ENCODE measurements around the gene FOXO3.

Gene FOXO3

DNA sequence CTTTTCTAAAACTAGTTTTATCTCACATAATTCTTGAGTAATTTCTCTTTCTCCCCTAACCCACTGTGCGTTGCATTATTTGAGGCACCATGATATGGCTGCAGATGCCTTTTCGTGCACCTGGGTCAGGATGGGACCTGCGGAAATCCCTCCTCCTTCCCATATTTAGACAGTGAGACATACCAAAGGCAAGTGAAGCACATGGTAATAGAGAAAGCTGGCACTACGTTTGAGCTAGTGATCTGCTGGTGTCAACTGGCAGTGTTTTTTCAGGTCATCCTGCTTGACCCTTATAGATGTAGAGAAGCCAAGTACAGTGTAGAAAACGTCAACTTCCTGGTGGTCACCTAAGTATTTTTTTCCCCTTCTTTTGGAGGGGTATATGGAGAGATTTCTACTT is 71.7 kb downstream of the FOXO3 start:
- Histone ChIP-seq H3K9ac (ENCODE audit: low read length in 2 of 2) (no peak overlapping the region), H3K4me1 (ENCODE audit: control insufficient read depth, insufficient read depth, low read length) (peaks cover 23% of the 10 kb centered on the region), H3K27me3 (ENCODE audit: control insufficient read depth in 1 of 2, insufficient read depth in 2 of 2, low read length in 2 of 2) (no peaks in the 10 kb centered on the region), H3K27ac (ENCODE audit: low read length) (no peak overlapping the region), H3K4me3 (ENCODE audit: low read length in 2 of 2) (no peak overlapping the region), H3K9me3 (ENCODE audit: control insufficient read depth in 2 of 2, low read length in 2 of 2) (no peaks in the 10 kb centered on the region), H3K36me3 (ENCODE audit: control insufficient read depth in 2 of 2, insufficient read depth in 2 of 2, low read length in 2 of 2) (no peaks in the 10 kb centered on the region)

DNA sequence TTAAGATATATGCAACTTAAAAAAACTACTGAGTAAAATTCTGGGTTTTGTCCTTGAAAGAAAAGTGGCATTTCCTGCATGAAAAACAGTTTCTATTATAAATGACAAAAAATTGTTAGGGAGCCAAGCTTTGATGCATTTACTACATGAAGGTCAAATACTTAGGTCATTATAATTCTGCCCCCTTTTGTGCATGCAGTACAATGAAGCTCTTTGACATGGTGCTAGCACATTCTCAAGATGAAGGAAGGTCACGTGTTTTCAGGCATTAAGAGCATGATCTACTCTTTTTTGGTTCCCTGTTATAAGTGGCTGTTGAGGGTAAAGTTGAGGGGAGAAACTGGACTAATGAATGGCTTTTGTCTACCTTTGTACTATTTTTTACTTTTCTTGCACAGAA is 72.7 kb downstream of the FOXO3 start:
- H3K9ac ChIP-seq (ENCODE audit: low read length in 2 of 2), result no peak overlapping the region
- H3K9me3 ChIP-seq (ENCODE audit: control insufficient read depth in 2 of 2, low read length in 2 of 2), result no peaks in the 10 kb centered on the region
- H3K27me3 ChIP-seq (ENCODE audit: control insufficient read depth in 1 of 2, insufficient read depth in 2 of 2, low read length in 2 of 2), result no peaks in the 10 kb centered on the region
- no peak overlapping the region for H3K4me3 ChIP-seq (ENCODE audit: low read length in 2 of 2)
- peaks cover 23% of the 10 kb centered on the region for H3K4me1 ChIP-seq (ENCODE audit: control insufficient read depth, insufficient read depth, low read length)
- no peak overlapping the region for H3K27ac ChIP-seq (ENCODE audit: low read length)
- no peaks in the 10 kb centered on the region for H3K36me3 ChIP-seq (ENCODE audit: control insufficient read depth in 2 of 2, insufficient read depth in 2 of 2, low read length in 2 of 2)

DNA sequence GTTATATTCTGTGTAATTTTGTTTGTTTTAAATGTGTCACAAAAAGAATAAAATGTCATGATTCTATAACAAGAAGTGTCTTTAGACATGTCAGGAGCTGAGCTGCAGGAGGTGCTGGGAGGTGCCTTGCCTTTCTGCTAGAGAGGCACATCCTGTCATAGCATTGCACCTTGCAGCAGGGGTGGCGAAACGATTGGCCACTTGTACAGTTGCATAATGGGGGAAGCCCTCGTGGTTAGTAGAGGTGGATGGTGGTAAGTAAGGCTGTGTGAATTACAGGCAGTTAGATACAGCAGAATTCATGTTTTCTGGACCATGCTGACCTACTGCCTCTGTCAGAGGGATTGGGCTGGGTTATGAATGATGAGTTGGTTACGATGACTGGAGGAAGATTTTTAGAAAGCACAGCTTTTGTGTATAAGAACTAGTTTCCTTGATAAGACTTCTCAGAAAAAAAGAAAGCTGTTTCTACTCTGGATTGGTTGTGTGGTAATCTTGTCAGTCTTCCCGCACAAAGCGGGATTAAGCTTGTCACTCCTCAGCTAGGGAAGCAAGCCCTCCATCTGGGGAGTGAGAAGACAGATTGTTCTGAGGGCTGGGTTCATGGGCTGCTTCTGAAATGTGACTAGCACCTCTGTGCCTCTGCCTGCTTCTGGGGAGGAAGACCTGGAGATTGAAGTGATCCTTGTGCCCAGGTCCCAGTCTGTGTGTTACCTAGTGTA is 74.9 kb downstream of the FOXO3 start:
- Histone ChIP-seq H3K27me3 (ENCODE audit: control insufficient read depth in 1 of 2, insufficient read depth in 2 of 2, low read length in 2 of 2) (no peaks in the 10 kb centered on the region), H3K4me3 (ENCODE audit: low read length in 2 of 2) (no peak overlapping the region), H3K27ac (ENCODE audit: low read length) (no peak overlapping the region), H3K4me1 (ENCODE audit: control insufficient read depth, insufficient read depth, low read length) (peaks cover 23% of the 10 kb centered on the region), H3K9ac (ENCODE audit: low read length in 2 of 2) (no peak overlapping the region), H3K36me3 (ENCODE audit: control insufficient read depth in 2 of 2, insufficient read depth in 2 of 2, low read length in 2 of 2) (no peaks in the 10 kb centered on the region), H3K9me3 (ENCODE audit: control insufficient read depth in 2 of 2, low read length in 2 of 2) (no peaks in the 10 kb centered on the region)

DNA sequence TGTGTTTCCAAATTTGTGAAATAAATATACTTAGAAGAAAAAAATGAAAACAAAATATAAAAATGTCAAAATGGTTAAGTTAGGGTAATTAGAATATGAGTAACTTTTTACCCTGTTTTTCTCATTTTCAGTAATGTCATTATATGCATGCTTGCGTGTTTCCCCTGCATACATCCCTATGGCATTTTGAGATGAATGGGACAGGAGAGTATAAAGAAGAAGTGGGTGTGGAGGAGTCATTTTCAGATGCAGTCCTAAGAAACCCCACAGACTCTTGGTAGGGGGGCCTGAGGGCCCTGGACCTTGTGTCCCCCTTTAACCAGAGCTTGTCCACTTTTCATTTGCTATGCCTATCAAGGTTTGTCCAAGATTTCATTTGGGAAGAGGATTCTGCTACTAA is 77.2 kb downstream of the FOXO3 start:
- H3K4me3 ChIP-seq (ENCODE audit: low read length in 2 of 2), result no peak overlapping the region
- no peaks in the 10 kb centered on the region for H3K27me3 ChIP-seq (ENCODE audit: control insufficient read depth in 1 of 2, insufficient read depth in 2 of 2, low read length in 2 of 2)
- no peak overlapping the region for H3K9ac ChIP-seq (ENCODE audit: low read length in 2 of 2)
- peaks cover 15% of the 10 kb centered on the region for H3K4me1 ChIP-seq (ENCODE audit: control insufficient read depth, insufficient read depth, low read length)
- H3K9me3 ChIP-seq (ENCODE audit: control insufficient read depth in 2 of 2, low read length in 2 of 2), result no peaks in the 10 kb centered on the region
- no peaks in the 10 kb centered on the region for H3K36me3 ChIP-seq (ENCODE audit: control insufficient read depth in 2 of 2, insufficient read depth in 2 of 2, low read length in 2 of 2)
- no peak overlapping the region for H3K27ac ChIP-seq (ENCODE audit: low read length)

DNA sequence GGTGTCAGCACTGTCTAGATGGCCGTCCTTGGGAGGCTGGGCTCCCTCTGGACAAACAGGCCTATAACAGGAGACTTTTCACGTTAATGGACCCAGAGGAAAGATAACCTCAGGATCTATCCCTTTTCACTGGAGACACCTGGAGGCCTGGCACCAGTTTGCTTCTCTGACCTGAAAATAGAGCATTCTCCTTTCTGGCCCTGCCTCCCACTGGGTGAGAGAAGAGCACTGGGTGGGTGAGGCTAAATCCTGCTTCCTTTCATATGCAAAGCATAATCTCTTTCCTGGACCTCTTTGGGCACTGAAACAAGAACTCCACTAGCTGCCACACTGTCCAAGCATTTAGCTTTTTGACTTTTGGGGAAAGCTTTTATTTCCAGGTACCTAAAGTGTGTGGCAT is 78.3 kb downstream of the FOXO3 start:
- Histone ChIP-seq H3K27ac (ENCODE audit: low read length) (no peak overlapping the region), H3K9ac (ENCODE audit: low read length in 2 of 2) (no peak overlapping the region), H3K4me1 (ENCODE audit: control insufficient read depth, insufficient read depth, low read length) (peaks cover 15% of the 10 kb centered on the region), H3K9me3 (ENCODE audit: control insufficient read depth in 2 of 2, low read length in 2 of 2) (no peaks in the 10 kb centered on the region), H3K27me3 (ENCODE audit: control insufficient read depth in 1 of 2, insufficient read depth in 2 of 2, low read length in 2 of 2) (no peaks in the 10 kb centered on the region), H3K4me3 (ENCODE audit: low read length in 2 of 2) (no peak overlapping the region), H3K36me3 (ENCODE audit: control insufficient read depth in 2 of 2, insufficient read depth in 2 of 2, low read length in 2 of 2) (no peaks in the 10 kb centered on the region)

DNA sequence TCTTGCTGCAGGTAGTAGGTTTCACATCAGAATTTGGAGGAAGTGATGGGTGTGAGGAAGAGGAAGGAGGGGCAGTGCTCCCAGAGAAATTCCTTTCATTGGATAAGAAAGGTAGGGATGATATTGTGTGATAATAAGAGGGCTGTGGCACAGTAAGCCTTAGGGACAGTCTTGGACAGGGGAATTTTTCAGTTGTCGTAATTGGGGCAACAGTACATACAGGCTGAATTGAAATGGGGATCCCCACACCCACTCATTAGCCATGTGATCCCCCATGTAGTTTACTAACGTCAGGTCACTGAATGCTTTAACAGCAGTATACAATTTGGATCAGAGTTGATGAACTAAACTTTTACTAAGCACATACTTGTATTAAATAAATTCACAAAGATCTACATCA is 79.4 kb downstream of the FOXO3 start:
- no peak overlapping the region for H3K27ac ChIP-seq (ENCODE audit: low read length)
- no peaks in the 10 kb centered on the region for H3K9me3 ChIP-seq (ENCODE audit: control insufficient read depth in 2 of 2, low read length in 2 of 2)
- no peak overlapping the region for H3K9ac ChIP-seq (ENCODE audit: low read length in 2 of 2)
- H3K4me3 ChIP-seq (ENCODE audit: low read length in 2 of 2), result no peak overlapping the region
- no peaks in the 10 kb centered on the region for H3K27me3 ChIP-seq (ENCODE audit: control insufficient read depth in 1 of 2, insufficient read depth in 2 of 2, low read length in 2 of 2)
- H3K36me3 ChIP-seq (ENCODE audit: control insufficient read depth in 2 of 2, insufficient read depth in 2 of 2, low read length in 2 of 2), result no peaks in the 10 kb centered on the region
- H3K4me1 ChIP-seq (ENCODE audit: control insufficient read depth, insufficient read depth, low read length), result peaks cover 15% of the 10 kb centered on the region

DNA sequence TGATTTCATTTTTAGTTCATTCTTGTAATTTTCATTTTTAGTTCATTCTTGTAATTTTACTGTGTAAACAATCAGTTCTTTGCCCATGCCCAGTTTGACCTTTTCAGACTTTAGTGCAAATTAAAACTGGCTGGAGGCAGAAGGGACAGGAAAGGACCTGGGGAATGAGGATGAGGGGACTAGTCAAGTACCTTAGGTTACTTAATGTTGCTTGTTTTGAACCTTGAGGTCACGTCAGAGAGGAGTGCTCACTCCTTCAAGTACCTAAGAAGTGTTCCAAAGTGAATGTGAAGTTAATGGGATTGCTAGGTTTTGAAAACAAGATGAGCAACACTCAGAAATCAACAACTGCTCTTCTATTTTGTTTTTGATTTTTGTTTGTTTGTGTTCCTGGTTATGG is 82.5 kb downstream of the FOXO3 start:
- Histone ChIP-seq H3K9me3 (ENCODE audit: control insufficient read depth in 2 of 2, low read length in 2 of 2) (no peaks in the 10 kb centered on the region), H3K27ac (ENCODE audit: low read length) (no peak overlapping the region), H3K4me1 (ENCODE audit: control insufficient read depth, insufficient read depth, low read length) (peaks cover 5% of the 10 kb centered on the region), H3K27me3 (ENCODE audit: control insufficient read depth in 1 of 2, insufficient read depth in 2 of 2, low read length in 2 of 2) (no peaks in the 10 kb centered on the region), H3K9ac (ENCODE audit: low read length in 2 of 2) (no peak overlapping the region), H3K4me3 (ENCODE audit: low read length in 2 of 2) (no peak overlapping the region), H3K36me3 (ENCODE audit: control insufficient read depth in 2 of 2, insufficient read depth in 2 of 2, low read length in 2 of 2) (no peaks in the 10 kb centered on the region)

DNA sequence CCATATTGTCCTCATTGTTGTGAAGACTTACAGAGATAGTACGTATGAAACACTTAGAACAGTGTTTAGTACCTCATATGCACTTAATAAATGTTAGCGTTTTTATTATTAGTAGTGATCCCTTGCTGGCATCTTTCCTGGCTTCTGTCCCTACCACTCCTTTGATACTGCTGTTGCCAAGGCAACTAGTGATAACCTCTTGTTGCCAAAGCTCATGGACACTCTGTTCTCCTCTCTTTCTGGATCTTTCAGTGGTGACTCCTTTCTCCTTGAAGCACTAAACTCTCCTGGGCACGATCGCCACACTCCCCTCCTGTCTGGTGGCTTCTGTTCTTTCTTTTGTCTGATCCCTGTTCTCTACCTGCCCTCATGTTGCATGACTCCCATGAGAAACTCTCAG is 83.5 kb downstream of the FOXO3 start:
- H3K9me3 ChIP-seq (ENCODE audit: control insufficient read depth in 2 of 2, low read length in 2 of 2), result no peaks in the 10 kb centered on the region
- H3K9ac ChIP-seq (ENCODE audit: low read length in 2 of 2), result no peak overlapping the region
- H3K4me1 ChIP-seq (ENCODE audit: control insufficient read depth, insufficient read depth, low read length), result peaks cover 5% of the 10 kb centered on the region
- H3K36me3 ChIP-seq (ENCODE audit: control insufficient read depth in 2 of 2, insufficient read depth in 2 of 2, low read length in 2 of 2), result no peaks in the 10 kb centered on the region
- H3K4me3 ChIP-seq (ENCODE audit: low read length in 2 of 2), result no peak overlapping the region
- H3K27me3 ChIP-seq (ENCODE audit: control insufficient read depth in 1 of 2, insufficient read depth in 2 of 2, low read length in 2 of 2), result no peaks in the 10 kb centered on the region
- H3K27ac ChIP-seq (ENCODE audit: low read length), result no peak overlapping the region

DNA sequence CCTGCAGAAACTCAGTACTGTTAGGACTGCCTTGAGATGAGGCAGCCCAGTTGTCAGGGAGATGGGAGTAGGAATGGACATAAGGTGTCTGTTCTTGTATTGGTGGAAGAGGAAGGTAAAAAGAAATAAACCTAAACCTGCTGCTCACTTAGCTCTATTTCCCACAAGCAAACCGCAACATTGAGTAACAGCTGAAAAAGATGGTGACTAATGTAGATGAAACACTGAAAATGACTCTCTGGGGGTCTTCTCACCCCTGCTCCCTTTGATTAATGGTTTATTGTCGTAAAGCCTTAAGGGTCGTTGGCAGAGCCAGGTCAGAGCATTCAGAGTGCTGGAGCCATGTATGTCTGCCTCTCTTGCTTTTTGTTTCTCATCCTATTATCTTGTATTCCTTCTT is 87.5 kb downstream of the FOXO3 start:
- no peaks in the 10 kb centered on the region for H3K9me3 ChIP-seq (ENCODE audit: control insufficient read depth in 2 of 2, low read length in 2 of 2)
- no peaks in the 10 kb centered on the region for H3K27me3 ChIP-seq (ENCODE audit: control insufficient read depth in 1 of 2, insufficient read depth in 2 of 2, low read length in 2 of 2)
- no peak overlapping the region for H3K9ac ChIP-seq (ENCODE audit: low read length in 2 of 2)
- H3K36me3 ChIP-seq (ENCODE audit: control insufficient read depth in 2 of 2, insufficient read depth in 2 of 2, low read length in 2 of 2), result no peaks in the 10 kb centered on the region
- no peak overlapping the region for H3K4me3 ChIP-seq (ENCODE audit: low read length in 2 of 2)
- no peak overlapping the region for H3K27ac ChIP-seq (ENCODE audit: low read length)
- peaks cover 31% of the 10 kb centered on the region for H3K4me1 ChIP-seq (ENCODE audit: control insufficient read depth, insufficient read depth, low read length)

DNA sequence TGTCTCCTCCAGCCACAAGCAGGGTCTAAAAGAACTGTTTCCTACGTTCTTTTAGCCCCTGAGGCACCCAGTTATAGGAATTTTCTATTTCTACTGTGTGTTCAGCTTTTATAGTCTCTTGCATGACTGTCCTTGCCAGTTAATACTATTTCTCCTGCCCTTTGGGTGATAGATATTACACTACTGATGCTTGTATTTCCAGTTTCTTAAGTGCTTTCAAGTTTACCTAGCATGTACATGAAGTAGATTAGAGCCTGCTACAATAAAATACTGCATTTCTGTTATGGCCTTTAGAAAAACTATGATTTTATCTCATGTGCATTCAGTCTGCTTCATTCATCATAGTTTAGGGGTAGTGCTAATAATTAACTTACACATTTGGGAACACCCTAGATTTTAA is 89.6 kb downstream of the FOXO3 start:
- Histone ChIP-seq H3K27me3 (ENCODE audit: control insufficient read depth in 1 of 2, insufficient read depth in 2 of 2, low read length in 2 of 2) (no peaks in the 10 kb centered on the region), H3K36me3 (ENCODE audit: control insufficient read depth in 2 of 2, insufficient read depth in 2 of 2, low read length in 2 of 2) (no peaks in the 10 kb centered on the region), H3K4me3 (ENCODE audit: low read length in 2 of 2) (no peak overlapping the region), H3K9ac (ENCODE audit: low read length in 2 of 2) (no peak overlapping the region), H3K4me1 (ENCODE audit: control insufficient read depth, insufficient read depth, low read length) (peaks cover 49% of the 10 kb centered on the region), H3K9me3 (ENCODE audit: control insufficient read depth in 2 of 2, low read length in 2 of 2) (no peaks in the 10 kb centered on the region), H3K27ac (ENCODE audit: low read length) (peak overlapping the region; percentile 0)

DNA sequence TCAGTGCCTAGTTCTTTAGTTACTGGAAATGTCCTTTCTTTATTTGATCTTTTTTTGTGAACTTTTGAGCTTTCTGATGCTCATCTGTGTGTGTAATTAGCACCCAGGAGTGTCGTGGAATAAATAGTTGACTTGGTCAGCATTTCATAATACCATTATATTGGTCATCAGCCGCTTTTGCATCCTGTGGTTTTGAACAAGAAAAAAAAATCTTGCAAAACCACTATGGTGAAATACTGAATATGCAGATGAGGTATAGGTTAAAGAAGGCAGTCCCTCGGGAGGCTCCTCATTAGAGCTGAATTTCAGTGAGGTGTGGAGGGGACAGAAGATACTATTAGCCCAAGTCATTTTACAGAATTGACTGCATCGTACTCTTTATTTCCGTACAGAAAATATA is 90.1 kb downstream of the FOXO3 start:
- Histone ChIP-seq H3K4me3 (ENCODE audit: low read length in 2 of 2) (no peak overlapping the region), H3K4me1 (ENCODE audit: control insufficient read depth, insufficient read depth, low read length) (peaks cover 53% of the 10 kb centered on the region), H3K9ac (ENCODE audit: low read length in 2 of 2) (peak overlapping the region in 1 of 2 donors; percentile 46), H3K9me3 (ENCODE audit: control insufficient read depth in 2 of 2, low read length in 2 of 2) (no peaks in the 10 kb centered on the region), H3K27me3 (ENCODE audit: control insufficient read depth in 1 of 2, insufficient read depth in 2 of 2, low read length in 2 of 2) (no peaks in the 10 kb centered on the region), H3K36me3 (ENCODE audit: control insufficient read depth in 2 of 2, insufficient read depth in 2 of 2, low read length in 2 of 2) (no peaks in the 10 kb centered on the region), H3K27ac (ENCODE audit: low read length) (peak overlapping the region; percentile 50)
